HCT116 (cell line): ENCODE measurements around the gene MECP2. TPM values are rescaled to one million over a fixed set of nuclear protein-coding genes. Genes with fewer than 3 reads are reported as not detected.

Experiments
- ATAC-seq: fragments of 200-7000 bp; cut with Tn5 transposase; 2 replicates; pipeline ENCODE4 v1.9.1; 2020; ENCODE audit warnings: mild to moderate bottlenecking, moderate library complexity
- BruUV-seq: library from RNA; stranded (reverse); fragments of 400-500 nt; replicated peaks from 2 replicates; lab custom pipeline; 2021; lab: Mats Ljungman, UMichigan
- CTCF ChIA-PET: fragments of 300-600 bp; sonication (Branson Sonifier 250); formaldehyde crosslinking; loops from one replicate; lab custom pipeline; 2021; ENCODE audit warnings: antibody characterized with exemption; lab: Charles Lee
- POLR2A ChIA-PET: fragments of 300-600, 350-600 bp; sonication (Branson Sonifier 250); formaldehyde crosslinking; loops from one replicate; lab custom pipeline; 2021; ENCODE audit warnings: antibody characterized with exemption; lab: Charles Lee
- RAD21 ChIA-PET, 2 experiments: fragments of 300-600 bp; sonication (Branson Sonifier 250); formaldehyde crosslinking; loops; one replicate each; lab custom pipeline; 2023; ENCODE audit warnings: low total read pairs in 2 of 2; ENCODE audit not compliant: uncharacterized antibody in 2 of 2, unreplicated experiment in 2 of 2, low non-redundant PET in 1 of 2; lab: Charles Lee
- DNase-seq: peaks from one replicate; pipeline ENCODE4 v3.0.0-alpha.2; 2010; ENCODE audit warnings: low read depth, low spot score
- H2AFZ ChIP-seq: fragments of 200-600 bp; shearing (Covaris generic), sonication (generic); 2 replicates; pipeline ENCODE4 v1.6.1; 2017; ENCODE audit warnings: low read depth, mixed run types, mixed read lengths, antibody characterized with exemption, low read length; ENCODE audit not compliant: poor library complexity, severe bottlenecking
- H3K27ac ChIP-seq: 2 replicates; pipeline ENCODE4 v1.5.1; 2012; ENCODE audit warnings: low read depth, low read length
- H3K27me3 ChIP-seq: fragments of 200-600 bp; sonication (generic); 2 replicates; pipeline ENCODE4 v1.6.1; 2016; ENCODE audit warnings: mixed run types, low read length, mixed read lengths; ENCODE audit not compliant: insufficient read depth
- H3K36me3 ChIP-seq, 2 experiments: fragments of 200-500 bp in 1 of 2; fragments of 200-600 bp in 1 of 2; sonication (Bioruptor generic) in 1 of 2; sonication (generic) in 1 of 2; 2 replicates each; pipeline versions ENCODE4 v1.5.1 to v1.6.1; 2014 to 2016; ENCODE audit warnings: low read length in 2 of 2, inconsistent platforms in 1 of 2, mixed read lengths in 1 of 2, mixed run types in 1 of 2; ENCODE audit not compliant: insufficient read depth in 2 of 2, control insufficient read depth in 1 of 2
- H3K4me1 ChIP-seq, 2 experiments: fragments of 200-600 bp in 1 of 2; sonication (generic) in 1 of 2; 2 replicates each; pipeline versions ENCODE4 v1.5.1 to v1.6.1; 2012 to 2017; ENCODE audit warnings: low read length in 2 of 2, inconsistent platforms in 1 of 2, mild to moderate bottlenecking in 1 of 2, mixed read lengths in 1 of 2, mixed run types in 1 of 2, moderate library complexity in 1 of 2; ENCODE audit not compliant: insufficient read depth in 2 of 2, control insufficient read depth in 1 of 2
- H3K4me2 ChIP-seq: fragments of 200-600 bp; sonication (generic); 2 replicates; pipeline ENCODE4 v1.6.1; 2017; ENCODE audit warnings: mixed run types, low read length, mixed read lengths
- H3K4me3 ChIP-seq, 2 experiments: fragments of 200-600 bp in 1 of 2; sonication (generic) in 1 of 2; replicated peaks in 1 of 2; 2 replicates each; pipeline ENCODE4 v1.5.1; 2011 to 2016; ENCODE audit warnings: low read length in 2 of 2, control low read depth in 1 of 2, low read depth in 1 of 2, mild to moderate bottlenecking in 1 of 2, mixed read lengths in 1 of 2, mixed run types in 1 of 2
- H3K79me2 ChIP-seq: fragments of 200-600 bp; sonication (generic); 2 replicates; pipeline ENCODE4 v1.6.1; 2017; ENCODE audit warnings: mild to moderate bottlenecking, mixed run types, low read length, moderate library complexity, mixed read lengths; ENCODE audit not compliant: insufficient read depth
- H3K9ac ChIP-seq: fragments of 200-600 bp; sonication (generic); 2 replicates; pipeline ENCODE4 v1.6.1; 2016; ENCODE audit warnings: low read length, mixed read lengths
- H3K9me2 ChIP-seq: fragments of 200-600 bp; sonication (generic), shearing (Covaris generic); 2 replicates; pipeline ENCODE4 v1.6.1; 2017; ENCODE audit warnings: mixed run types, mild to moderate bottlenecking, moderate library complexity; ENCODE audit not compliant: insufficient read depth
- H3K9me3 ChIP-seq, 2 experiments: fragments of 200-500 bp in 1 of 2; fragments of 200-600 bp in 1 of 2; sonication (Bioruptor generic) in 1 of 2; sonication (generic) in 1 of 2; 2 replicates each; pipeline ENCODE4 v1.6.1; 2014 to 2017; ENCODE audit warnings: low read length in 2 of 2, mixed read lengths in 2 of 2, inconsistent platforms in 1 of 2, low read depth in 1 of 2, mild to moderate bottlenecking in 1 of 2, mixed run types in 1 of 2, moderate library complexity in 1 of 2; ENCODE audit not compliant: control insufficient read depth in 1 of 2, insufficient read depth in 1 of 2
- H4K20me1 ChIP-seq: fragments of 200-600 bp; sonication (generic), shearing (Covaris generic); 2 replicates; pipeline ENCODE4 v1.6.1; 2017; ENCODE audit warnings: mixed run types, mild to moderate bottlenecking, moderate library complexity; ENCODE audit not compliant: insufficient read depth
- CBX3 ChIP-seq: IDR thresholded peaks from 2 replicates; pipeline ENCODE4 v1.6.1; 2012; ENCODE audit warnings: low read depth
- EGR1 ChIP-seq: IDR thresholded peaks from 2 replicates; pipeline ENCODE4 v1.6.1; 2012; ENCODE audit warnings: low read depth
- POLR2A ChIP-seq: IDR thresholded peaks from 2 replicates; pipeline ENCODE4 v1.7.0; 2011; ENCODE audit warnings: borderline replicate concordance; ENCODE audit not compliant: insufficient read depth, insufficient read length; ENCODE audit errors: extremely low read depth
- POLR2AphosphoS5 ChIP-seq: IDR thresholded peaks from 2 replicates; pipeline ENCODE4 v1.6.1; 2011; ENCODE audit warnings: mild to moderate bottlenecking, low read depth, low read length, moderate library complexity
- ZFX ChIP-seq: fragments of 450-650 bp; IDR thresholded peaks from 2 replicates; pipeline ENCODE4 v1.6.1; 2017
- intact Hi-C: fragments of 100-400 bp; cut with micrococcal nuclease; formaldehyde crosslinking; loops from 2 replicates; pipeline ENCODE4 v1.10.0; 2022
- total RNA-seq: library from RNA; stranded (reverse); gene quantifications from one replicate; pipeline ENCODE4 v1.2.1, GENCODE V29; 2021; ENCODE audit not compliant: unreplicated experiment
- TF ChIP-seq, protein P1 (sequence below): IDR thresholded peaks from 2 replicates; pipeline ENCODE4 v1.6.1; 2012
- TF ChIP-seq, protein P2 (sequence below): IDR thresholded peaks from 2 replicates; pipeline ENCODE4 v1.6.1; 2012; ENCODE audit warnings: low read depth

MECP2 gene
- total RNA-seq, 1 experiment from 2014 or later = 32.4 TPM

DNA sequence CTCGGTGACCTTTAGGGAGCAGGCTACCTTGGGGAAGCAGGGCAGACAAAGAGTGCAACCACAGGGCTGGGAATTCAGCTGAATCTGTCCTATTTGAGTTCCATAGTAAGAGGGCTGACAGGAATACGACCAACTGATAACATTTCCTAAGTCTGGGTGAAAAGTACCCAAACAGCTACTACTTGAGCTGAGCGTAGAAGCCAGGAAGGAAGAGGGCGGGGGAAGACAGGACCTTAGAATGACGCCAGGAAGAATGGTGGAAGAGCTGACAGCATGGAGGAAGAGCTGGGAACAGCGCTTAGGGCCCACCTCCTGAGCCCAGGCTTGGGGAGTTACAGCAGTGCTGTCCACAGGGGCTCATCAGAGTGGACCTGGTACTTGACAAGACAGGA is 14.4 kb downstream of the MECP2 start:
- intact Hi-C loops = no loop called here
- BruUV-seq = no TSS peak
- no peaks in the 10 kb centered on the region for H3K9me2 ChIP-seq
- TF ChIP-seq POLR2A (no peak), ZFX (no peak), EGR1 (no peak), POLR2AphosphoS5 (no peak), CBX3 (no peak)
- TF ChIP-seq, protein P1, sequence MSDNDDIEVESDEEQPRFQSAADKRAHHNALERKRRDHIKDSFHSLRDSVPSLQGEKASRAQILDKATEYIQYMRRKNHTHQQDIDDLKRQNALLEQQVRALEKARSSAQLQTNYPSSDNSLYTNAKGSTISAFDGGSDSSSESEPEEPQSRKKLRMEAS = no peak
- TF ChIP-seq, protein P2, sequence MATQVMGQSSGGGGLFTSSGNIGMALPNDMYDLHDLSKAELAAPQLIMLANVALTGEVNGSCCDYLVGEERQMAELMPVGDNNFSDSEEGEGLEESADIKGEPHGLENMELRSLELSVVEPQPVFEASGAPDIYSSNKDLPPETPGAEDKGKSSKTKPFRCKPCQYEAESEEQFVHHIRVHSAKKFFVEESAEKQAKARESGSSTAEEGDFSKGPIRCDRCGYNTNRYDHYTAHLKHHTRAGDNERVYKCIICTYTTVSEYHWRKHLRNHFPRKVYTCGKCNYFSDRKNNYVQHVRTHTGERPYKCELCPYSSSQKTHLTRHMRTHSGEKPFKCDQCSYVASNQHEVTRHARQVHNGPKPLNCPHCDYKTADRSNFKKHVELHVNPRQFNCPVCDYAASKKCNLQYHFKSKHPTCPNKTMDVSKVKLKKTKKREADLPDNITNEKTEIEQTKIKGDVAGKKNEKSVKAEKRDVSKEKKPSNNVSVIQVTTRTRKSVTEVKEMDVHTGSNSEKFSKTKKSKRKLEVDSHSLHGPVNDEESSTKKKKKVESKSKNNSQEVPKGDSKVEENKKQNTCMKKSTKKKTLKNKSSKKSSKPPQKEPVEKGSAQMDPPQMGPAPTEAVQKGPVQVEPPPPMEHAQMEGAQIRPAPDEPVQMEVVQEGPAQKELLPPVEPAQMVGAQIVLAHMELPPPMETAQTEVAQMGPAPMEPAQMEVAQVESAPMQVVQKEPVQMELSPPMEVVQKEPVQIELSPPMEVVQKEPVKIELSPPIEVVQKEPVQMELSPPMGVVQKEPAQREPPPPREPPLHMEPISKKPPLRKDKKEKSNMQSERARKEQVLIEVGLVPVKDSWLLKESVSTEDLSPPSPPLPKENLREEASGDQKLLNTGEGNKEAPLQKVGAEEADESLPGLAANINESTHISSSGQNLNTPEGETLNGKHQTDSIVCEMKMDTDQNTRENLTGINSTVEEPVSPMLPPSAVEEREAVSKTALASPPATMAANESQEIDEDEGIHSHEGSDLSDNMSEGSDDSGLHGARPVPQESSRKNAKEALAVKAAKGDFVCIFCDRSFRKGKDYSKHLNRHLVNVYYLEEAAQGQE = no peak
- no peaks in the 10 kb centered on the region for H3K9me3 ChIP-seq
- ChIA-PET CTCF (no interaction called here), RAD21 (no interaction called here), POLR2A (no interaction called here)
- H3K4me1 ChIP-seq = peaks cover 7 to 21% of the 10 kb centered on the region in 2 experiments
- no peak for DNase-seq
- peak; percentile 36; the same call in 1 of the 2 replicates for ATAC-seq
- H3K79me2 ChIP-seq = peaks cover 68% of the 10 kb centered on the region
- no peak overlapping the region for H3K4me3 ChIP-seq
- H4K20me1 ChIP-seq = 0 out of 2 replicates have a peak, but pooled peaks cover 4% of the 10 kb centered on the region
- H3K27me3 ChIP-seq = no peaks in the 10 kb centered on the region
- no peak overlapping the region for H2AFZ ChIP-seq
- H3K36me3 ChIP-seq = no peaks in the 10 kb centered on the region
- H3K4me2 ChIP-seq = peak overlapping the region; percentile 55
- H3K27ac ChIP-seq = no peak overlapping the region
- H3K9ac ChIP-seq = no peak overlapping the region
